HepG2 (cell line): ENCODE measurements around the gene MBD2. TPM values are rescaled to one million over a fixed set of nuclear protein-coding genes. Genes with fewer than 3 reads are reported as not detected.

Experiments used
- ATAC-seq: fragments of 200-7000 bp; cut with Tn5 transposase; 3 replicates; pipeline ENCODE4 v1.9.1; 2020; ENCODE audit warnings: mild to moderate bottlenecking, moderate library complexity
- BruUV-seq: library from RNA; stranded (reverse); fragments of 400-500 nt; replicated peaks from 2 replicates; lab custom pipeline; 2021; lab: Mats Ljungman, UMichigan
- CTCF ChIA-PET: fragments of 300-600 bp; formaldehyde crosslinking; extraction: SDS; loops from one replicate; lab custom pipeline; 2021; ENCODE audit warnings: low total read pairs, inconsistent platforms, low intra/inter-chr PET ratio; lab: Yijun Ruan, JAX
- POLR2A ChIA-PET: fragments of 350-600 bp; sonication (Branson Sonifier 250); formaldehyde crosslinking; loops from one replicate; lab custom pipeline; 2020; ENCODE audit warnings: antibody characterized with exemption, inconsistent platforms; lab: Yijun Ruan, JAX
- DNase-seq: peaks from one replicate; pipeline ENCODE4 v3.0.0-alpha.2; 2015; ENCODE audit warnings: low spot score
- FAIRE-seq: peaks from 3 replicates; lab custom pipeline; 2011; peaks lifted over from hg19 to GRCh38; lab: Jason Lieb, UNC
- H2AFZ ChIP-seq: one replicate; pipeline ENCODE4 v1.6.1; 2011; ENCODE audit warnings: low read length, inconsistent platforms
- H3K27ac ChIP-seq: fragments of 300-600 bp; 3 replicates; pipeline ENCODE4 v1.8.0; 2011; ENCODE audit warnings: mixed run types, mild to moderate bottlenecking, mixed read lengths, low read length, inconsistent platforms; ENCODE audit not compliant: insufficient read depth; ENCODE audit errors: extremely low read length
- H3K27me3 ChIP-seq, 2 experiments: fragments of 200-600 bp in 1 of 2; 2 replicates in 1 of 2; 3 replicates in 1 of 2; pipeline versions ENCODE4 v1.6.0 to v1.8.0; 2011; ENCODE audit warnings: low read length in 2 of 2, mild to moderate bottlenecking in 2 of 2, moderate library complexity in 2 of 2, inconsistent platforms in 1 of 2; ENCODE audit not compliant: insufficient read depth in 2 of 2, control insufficient read depth in 1 of 2
- H3K36me3 ChIP-seq, 2 experiments: fragments of 200-600 bp in 1 of 2; replicated peaks in 1 of 2; 2 replicates in 1 of 2; 3 replicates in 1 of 2; pipeline versions ENCODE4 v1.5.1 to v1.8.0; 2011; ENCODE audit warnings: low read length in 2 of 2, inconsistent platforms in 1 of 2; ENCODE audit not compliant: insufficient read depth in 2 of 2, control insufficient read depth in 1 of 2
- H3K4me1 ChIP-seq: 2 replicates; pipeline ENCODE4 v1.5.1; 2012; ENCODE audit warnings: low read length, inconsistent platforms; ENCODE audit not compliant: insufficient read depth
- H3K4me2 ChIP-seq: 2 replicates; pipeline ENCODE4 v1.6.0; 2011; ENCODE audit warnings: low read depth, low read length, inconsistent platforms
- H3K4me3 ChIP-seq, 3 experiments: fragments of 200-600 bp in 1 of 3; sonication (generic), shearing (Covaris generic) in 1 of 3; replicated peaks in 1 of 3; 2 replicates each; pipeline ENCODE4 v1.5.1; 2011 to 2016; ENCODE audit warnings: low read length in 3 of 3, inconsistent platforms in 2 of 3, low read depth in 2 of 3, mild to moderate bottlenecking in 2 of 3, control low read depth in 1 of 3, mixed read lengths in 1 of 3; ENCODE audit not compliant: insufficient read depth in 1 of 3
- H3K79me2 ChIP-seq: one replicate; pipeline ENCODE4 v1.6.1; 2011; ENCODE audit warnings: low read length, inconsistent platforms; ENCODE audit not compliant: insufficient read depth
- H3K9ac ChIP-seq: 2 replicates; pipeline ENCODE4 v1.6.0; 2011; ENCODE audit warnings: mild to moderate bottlenecking, low read depth, low read length, inconsistent platforms; ENCODE audit not compliant: insufficient read depth
- H3K9me3 ChIP-seq: 2 replicates; pipeline ENCODE4 v1.5.1; 2012; ENCODE audit warnings: mild to moderate bottlenecking, low read length
- H4K20me1 ChIP-seq: 2 replicates; pipeline ENCODE4 v1.6.0; 2011; ENCODE audit warnings: inconsistent platforms, mild to moderate bottlenecking, low read length, moderate library complexity; ENCODE audit not compliant: insufficient read depth
- ARNT ChIP-seq: fragments of 450-650 bp; IDR thresholded peaks from 2 replicates; pipeline ENCODE4 v1.6.1; 2017
- GTF3A ChIP-seq: sonication (generic); formaldehyde crosslinking; conservative IDR thresholded peaks from 2 replicates; pipeline ENCODE4 v1.4.0; 2020; ENCODE audit warnings: mild to moderate bottlenecking, missing genetic modification reagents
- HDAC2 ChIP-seq: sonication (generic); formaldehyde crosslinking; IDR thresholded peaks from 2 replicates; pipeline ENCODE4 v1.4.0; 2020; ENCODE audit warnings: missing genetic modification reagents
- HNRNPK ChIP-seq: fragments of 200-400 bp; formaldehyde crosslinking; IDR thresholded peaks from 2 replicates; pipeline ENCODE4 v1.6.1; 2018; ENCODE audit warnings: low read length, low read depth, moderate library complexity, mild to moderate bottlenecking; ENCODE audit not compliant: poor library complexity, severe bottlenecking
- ZNF10 ChIP-seq: sonication (generic); formaldehyde crosslinking; IDR thresholded peaks from 2 replicates; pipeline ENCODE4 v1.4.0; 2020; ENCODE audit warnings: mild to moderate bottlenecking, low read depth, missing genetic modification reagents, borderline replicate concordance
- ZNF292 ChIP-seq: sonication (generic); formaldehyde crosslinking; IDR thresholded peaks from 2 replicates; pipeline ENCODE4 v1.8.1; 2022; ENCODE audit warnings: mild to moderate bottlenecking, low read depth, missing genetic modification reagents, borderline replicate concordance
- ZNF33A ChIP-seq: sonication (generic); formaldehyde crosslinking; IDR thresholded peaks from 2 replicates; pipeline ENCODE4 v1.5.1; 2020; ENCODE audit warnings: missing genetic modification reagents, mild to moderate bottlenecking, moderate library complexity, borderline replicate concordance
- WGBS: methylation state at CpG from one replicate; pipeline ENCODE4 v1.1.6; 2017; ENCODE audit warnings: low lambda C conversion rate; 5-methylcytosine and 5-hydroxymethylcytosine counted together
- in situ Hi-C: cut with HindIII; loops from 2 replicates; pipeline ENCODE4 v1.10.0; 2017; ENCODE audit warnings: low pct_unique_long_range_greater_than_20kb; ENCODE audit not compliant: extremely low pct_ligation_motif_present
- intact Hi-C: fragments of 100-400 bp; cut with micrococcal nuclease; formaldehyde crosslinking; loops from one replicate; pipeline ENCODE4 v1.10.0; 2022; ENCODE audit not compliant: unreplicated experiment
- polyA plus RNA-seq, 8 experiments: library from polyadenylated mRNA; depleted of rRNA in 3 of 8; stranded (reverse) in 7 of 8; unstranded in 1 of 8; fragments of >200 nt; fragmentation: Illumina TruSeq in 4 of 8; extraction: Trizol in 4 of 8; gene quantifications; 2 replicates each; pipeline versions ENCODE4 v1.2.1 to v1.2.3, GENCODE V29; 2011 to 2016; ENCODE audit warnings: low read depth in 4 of 8, missing spikeins in 1 of 8, mixed read lengths in 1 of 8; ENCODE audit not compliant: insufficient read depth in 1 of 8
- total RNA-seq, 5 experiments: library from RNA; depleted of rRNA; stranded (reverse); fragments of >200 nt; fragmentation: Illumina TruSeq; extraction: Trizol; gene quantifications; 2 replicates each; pipeline ENCODE4 v1.2.3, GENCODE V29; 2016; ENCODE audit warnings: low read depth in 1 of 5
- TF ChIP-seq, protein P1 (sequence below): sonication (generic); formaldehyde crosslinking; conservative IDR thresholded peaks from 2 replicates; pipeline ENCODE4 v1.4.0; 2020; ENCODE audit warnings: missing genetic modification reagents
- TF ChIP-seq, protein P2 (sequence below): sonication (generic); formaldehyde crosslinking; IDR thresholded peaks from 2 replicates; pipeline ENCODE4 v1.4.0; 2020; ENCODE audit warnings: mild to moderate bottlenecking, missing genetic modification reagents, borderline replicate concordance

MBD2 gene
- total and polyA plus RNA-seq, 2 of the 13 experiments (the other 11 are each of a cell fraction or from before 2014, with no cell fraction given), result 19.1 to 38.5 TPM

GRCh38 chr18:54109131-54109683, 115.3 kb downstream of the MBD2 start:
- Histone ChIP-seq H4K20me1 (no peaks in the 10 kb centered on the region), H3K36me3 (no peaks in the 10 kb centered on the region)
- no peak for TF ChIP-seq ZNF10 (CRISPR knock-in tag)
- TF ChIP-seq, all 625 proteins: peak for 0
- Histone ChIP-seq H3K79me2 (no peaks in the 10 kb centered on the region), H2AFZ (no peak overlapping the region), H3K4me1 (no peaks in the 10 kb centered on the region), H3K9me3 (no peaks in the 10 kb centered on the region), H3K4me2 (no peak overlapping the region), H3K27ac (no peak overlapping the region), H3K4me3 (no peak overlapping the region), H3K27me3 (no peaks in the 10 kb centered on the region; a peak in 1 of 5 replicates), H3K9ac (no peak overlapping the region)
- ATAC-seq (no peak), DNase-seq (no peak), FAIRE-seq (no peak)
- 5% methylated on average over 3 of the region's 3 CpGs for WGBS
- intact Hi-C loops (no loop called here), in situ Hi-C loops (loop anchor here (25.0 kb wide), 1 partner anchor 197 kb away; no protein-coding TSS in a partner anchor)
- no TSS peak for BruUV-seq
- ChIA-PET CTCF (no interaction called here), POLR2A (no interaction called here)

GRCh38 chr18:54102123-54102522, 122.3 kb downstream of the MBD2 start:
- ChIA-PET CTCF (no interaction called here), POLR2A (no interaction called here)
- no peak overlapping the region for H3K9ac ChIP-seq
- TF ChIP-seq HDAC2 (CRISPR knock-in tag) (no peak), GTF3A (CRISPR knock-in tag) (no peak), HNRNPK (no peak), ZNF292 (CRISPR knock-in tag) (no peak), ARNT (no peak), ZNF33A (no peak)
- TF ChIP-seq, protein P1, sequence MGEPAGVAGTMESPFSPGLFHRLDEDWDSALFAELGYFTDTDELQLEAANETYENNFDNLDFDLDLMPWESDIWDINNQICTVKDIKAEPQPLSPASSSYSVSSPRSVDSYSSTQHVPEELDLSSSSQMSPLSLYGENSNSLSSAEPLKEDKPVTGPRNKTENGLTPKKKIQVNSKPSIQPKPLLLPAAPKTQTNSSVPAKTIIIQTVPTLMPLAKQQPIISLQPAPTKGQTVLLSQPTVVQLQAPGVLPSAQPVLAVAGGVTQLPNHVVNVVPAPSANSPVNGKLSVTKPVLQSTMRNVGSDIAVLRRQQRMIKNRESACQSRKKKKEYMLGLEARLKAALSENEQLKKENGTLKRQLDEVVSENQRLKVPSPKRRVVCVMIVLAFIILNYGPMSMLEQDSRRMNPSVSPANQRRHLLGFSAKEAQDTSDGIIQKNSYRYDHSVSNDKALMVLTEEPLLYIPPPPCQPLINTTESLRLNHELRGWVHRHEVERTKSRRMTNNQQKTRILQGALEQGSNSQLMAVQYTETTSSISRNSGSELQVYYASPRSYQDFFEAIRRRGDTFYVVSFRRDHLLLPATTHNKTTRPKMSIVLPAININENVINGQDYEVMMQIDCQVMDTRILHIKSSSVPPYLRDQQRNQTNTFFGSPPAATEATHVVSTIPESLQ, result no peak
- TF ChIP-seq, protein P2, sequence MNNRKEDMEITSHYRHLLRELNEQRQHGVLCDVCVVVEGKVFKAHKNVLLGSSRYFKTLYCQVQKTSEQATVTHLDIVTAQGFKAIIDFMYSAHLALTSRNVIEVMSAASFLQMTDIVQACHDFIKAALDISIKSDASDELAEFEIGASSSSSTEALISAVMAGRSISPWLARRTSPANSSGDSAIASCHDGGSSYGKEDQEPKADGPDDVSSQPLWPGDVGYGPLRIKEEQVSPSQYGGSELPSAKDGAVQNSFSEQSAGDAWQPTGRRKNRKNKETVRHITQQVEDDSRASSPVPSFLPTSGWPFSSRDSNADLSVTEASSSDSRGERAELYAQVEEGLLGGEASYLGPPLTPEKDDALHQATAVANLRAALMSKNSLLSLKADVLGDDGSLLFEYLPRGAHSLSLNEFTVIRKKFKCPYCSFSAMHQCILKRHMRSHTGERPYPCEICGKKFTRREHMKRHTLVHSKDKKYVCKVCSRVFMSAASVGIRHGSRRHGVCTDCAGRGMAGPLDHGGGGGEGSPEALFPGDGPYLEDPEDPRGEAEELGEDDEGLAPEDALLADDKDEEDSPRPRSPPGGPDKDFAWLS (CRISPR knock-in tag), result no peak
- no peaks in the 10 kb centered on the region for H4K20me1 ChIP-seq
- WGBS, result 29% methylated on average over 1 of the region's 1 CpG
- H3K36me3 ChIP-seq, result no peaks in the 10 kb centered on the region
- no peaks in the 10 kb centered on the region; a peak in 1 of 5 replicates for H3K27me3 ChIP-seq
- intact Hi-C loops, result no loop called here
- DNase-seq (no peak), ATAC-seq (no peak), FAIRE-seq (no peak)
- in situ Hi-C loops, result loop anchor here (25.0 kb wide), 1 partner anchor 190 kb away; no protein-coding TSS in a partner anchor
- BruUV-seq, result no TSS peak
- no peak overlapping the region for H3K4me2 ChIP-seq
- H3K27ac ChIP-seq, result no peak overlapping the region
- H2AFZ ChIP-seq, result no peak overlapping the region
- no peaks in the 10 kb centered on the region for H3K4me1 ChIP-seq
- H3K9me3 ChIP-seq, result no peaks in the 10 kb centered on the region
- no peak overlapping the region for H3K4me3 ChIP-seq
- H3K79me2 ChIP-seq, result no peaks in the 10 kb centered on the region
